ENCODE measurements around the gene NAT10.

GRCh38 chr11:34145073-34145472, 39.6 kb downstream of the NAT10 start:
- TF ChIP-seq, protein P1, sequence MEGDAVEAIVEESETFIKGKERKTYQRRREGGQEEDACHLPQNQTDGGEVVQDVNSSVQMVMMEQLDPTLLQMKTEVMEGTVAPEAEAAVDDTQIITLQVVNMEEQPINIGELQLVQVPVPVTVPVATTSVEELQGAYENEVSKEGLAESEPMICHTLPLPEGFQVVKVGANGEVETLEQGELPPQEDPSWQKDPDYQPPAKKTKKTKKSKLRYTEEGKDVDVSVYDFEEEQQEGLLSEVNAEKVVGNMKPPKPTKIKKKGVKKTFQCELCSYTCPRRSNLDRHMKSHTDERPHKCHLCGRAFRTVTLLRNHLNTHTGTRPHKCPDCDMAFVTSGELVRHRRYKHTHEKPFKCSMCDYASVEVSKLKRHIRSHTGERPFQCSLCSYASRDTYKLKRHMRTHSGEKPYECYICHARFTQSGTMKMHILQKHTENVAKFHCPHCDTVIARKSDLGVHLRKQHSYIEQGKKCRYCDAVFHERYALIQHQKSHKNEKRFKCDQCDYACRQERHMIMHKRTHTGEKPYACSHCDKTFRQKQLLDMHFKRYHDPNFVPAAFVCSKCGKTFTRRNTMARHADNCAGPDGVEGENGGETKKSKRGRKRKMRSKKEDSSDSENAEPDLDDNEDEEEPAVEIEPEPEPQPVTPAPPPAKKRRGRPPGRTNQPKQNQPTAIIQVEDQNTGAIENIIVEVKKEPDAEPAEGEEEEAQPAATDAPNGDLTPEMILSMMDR (IDR thresholded peaks at IDR 0.05): no peak
- TF ChIP-seq POLR2A (IDR thresholded peaks at IDR 0.05): no peak
